HepG2 (cell line): ENCODE results near the gene AIF1. TPM values are rescaled to one million over a fixed set of nuclear protein-coding genes. Genes with fewer than 3 reads are reported as not detected.

Source experiments
- ESRRA ChIP-seq: sonication (generic); formaldehyde crosslinking; IDR thresholded peaks from 2 replicates; pipeline ENCODE4 v1.5.1; 2020; ENCODE audit warnings: mild to moderate bottlenecking, low read depth, missing genetic modification reagents
- KMT2B ChIP-seq: IDR thresholded peaks from 2 replicates; pipeline ENCODE4 v1.6.1; 2016; ENCODE audit warnings: missing genetic modification reagents, missing compliant biosample characterization
- MBD4 ChIP-seq: IDR thresholded peaks from 2 replicates; pipeline ENCODE4 v1.6.1; 2012; ENCODE audit warnings: low read length, inconsistent platforms, borderline replicate concordance
- MBNL3 ChIP-seq: fragments of 250-450 bp; sonication (Bioruptor Pico); conservative IDR thresholded peaks from 2 replicates; pipeline ENCODE4 v1.8.0; 2022; ENCODE audit warnings: mild to moderate bottlenecking, inconsistent platforms
- SIN3A ChIP-seq: IDR thresholded peaks from 2 replicates; pipeline ENCODE4 v1.6.1; 2011; ENCODE audit warnings: low read depth, mild to moderate bottlenecking, control low read depth, low read length, borderline replicate concordance
- SNAPC2 ChIP-seq: sonication (generic); formaldehyde crosslinking; IDR thresholded peaks from 2 replicates; pipeline ENCODE4 v1.8.1; 2022; ENCODE audit warnings: mild to moderate bottlenecking, missing genetic modification reagents
- TCF7L2 ChIP-seq: IDR thresholded peaks from 2 replicates; pipeline ENCODE4 v1.6.1; 2011; ENCODE audit warnings: mild to moderate bottlenecking, low read depth, low read length, moderate library complexity
- TOPORS ChIP-seq: sonication (generic); formaldehyde crosslinking; IDR thresholded peaks from 2 replicates; pipeline ENCODE4 v1.8.0; 2023; ENCODE audit warnings: mild to moderate bottlenecking, missing genetic modification reagents
- ZKSCAN8 ChIP-seq: IDR thresholded peaks from 2 replicates; pipeline ENCODE4 v1.6.1; 2016; ENCODE audit warnings: borderline replicate concordance, missing genetic modification reagents, missing compliant biosample characterization
- ZNF160 ChIP-seq: sonication (generic); formaldehyde crosslinking; IDR thresholded peaks from 2 replicates; pipeline ENCODE4 v1.8.0; 2022; ENCODE audit warnings: mild to moderate bottlenecking, inconsistent platforms, missing genetic modification reagents
- ZNF430 ChIP-seq: sonication (generic); formaldehyde crosslinking; IDR thresholded peaks from 2 replicates; pipeline ENCODE4 v1.9.0; 2021; ENCODE audit warnings: mild to moderate bottlenecking, missing genetic modification reagents
- ZNF451 ChIP-seq: sonication (generic); formaldehyde crosslinking; IDR thresholded peaks from 2 replicates; pipeline ENCODE4 v1.5.0; 2020; ENCODE audit warnings: mild to moderate bottlenecking, missing genetic modification reagents
- ZNF883 ChIP-seq: sonication (generic); formaldehyde crosslinking; IDR thresholded peaks from 2 replicates; pipeline ENCODE4 v1.5.1; 2020; ENCODE audit warnings: mild to moderate bottlenecking, missing genetic modification reagents; ENCODE audit errors: not compliant biosample characterization
- ZSCAN20 ChIP-seq: sonication (generic); formaldehyde crosslinking; IDR thresholded peaks from 2 replicates; pipeline ENCODE4 v1.4.0; 2020; ENCODE audit warnings: missing genetic modification reagents, mild to moderate bottlenecking, borderline replicate concordance
- polyA plus RNA-seq, 8 experiments: library from polyadenylated mRNA; depleted of rRNA in 3 of 8; stranded (reverse) in 7 of 8; unstranded in 1 of 8; fragments of >200 nt; fragmentation: Illumina TruSeq in 4 of 8; extraction: Trizol in 4 of 8; gene quantifications; 2 replicates each; pipeline versions ENCODE4 v1.2.1 to v1.2.3, GENCODE V29; 2011 to 2016; ENCODE audit warnings: low read depth in 4 of 8, missing spikeins in 1 of 8, mixed read lengths in 1 of 8; ENCODE audit not compliant: insufficient read depth in 1 of 8
- total RNA-seq, 5 experiments: library from RNA; depleted of rRNA; stranded (reverse); fragments of >200 nt; fragmentation: Illumina TruSeq; extraction: Trizol; gene quantifications; 2 replicates each; pipeline ENCODE4 v1.2.3, GENCODE V29; 2016; ENCODE audit warnings: low read depth in 1 of 5
- TF ChIP-seq, protein P1 (sequence below), 2 experiments: sonication (generic) in 1 of 2; formaldehyde crosslinking in 1 of 2; IDR thresholded peaks; 2 replicates each; pipeline versions ENCODE4 v1.6.1 to v1.9.0; 2014 to 2022; ENCODE audit warnings: antibody characterized with exemption in 1 of 2, borderline replicate concordance in 1 of 2, inconsistent platforms in 1 of 2, low read depth in 1 of 2, missing genetic modification reagents in 1 of 2
- TF ChIP-seq, protein P2 (sequence below): sonication (generic); formaldehyde crosslinking; IDR thresholded peaks from 2 replicates; pipeline ENCODE4 v1.5.0; 2020; ENCODE audit warnings: missing genetic modification reagents
- TF ChIP-seq, protein P3 (sequence below): sonication (generic); formaldehyde crosslinking; IDR thresholded peaks from 2 replicates; pipeline ENCODE4 v1.5.0; 2020; ENCODE audit warnings: missing genetic modification reagents, mild to moderate bottlenecking, borderline replicate concordance
- TF ChIP-seq, protein P4 (sequence below): sonication (generic); formaldehyde crosslinking; conservative IDR thresholded peaks from 2 replicates; pipeline ENCODE4 v1.8.1; 2023; ENCODE audit warnings: missing genetic modification reagents

Gene AIF1
- total and polyA plus RNA-seq, 2 of the 13 experiments (the other 11 are each of a cell fraction or from before 2014, with no cell fraction given), result 1.5 TPM; not detected in 1

GRCh38 chr6:31659649-31660380 lies 44.8 kb downstream of the AIF1 start (continued):
- TF ChIP-seq, protein P1, sequence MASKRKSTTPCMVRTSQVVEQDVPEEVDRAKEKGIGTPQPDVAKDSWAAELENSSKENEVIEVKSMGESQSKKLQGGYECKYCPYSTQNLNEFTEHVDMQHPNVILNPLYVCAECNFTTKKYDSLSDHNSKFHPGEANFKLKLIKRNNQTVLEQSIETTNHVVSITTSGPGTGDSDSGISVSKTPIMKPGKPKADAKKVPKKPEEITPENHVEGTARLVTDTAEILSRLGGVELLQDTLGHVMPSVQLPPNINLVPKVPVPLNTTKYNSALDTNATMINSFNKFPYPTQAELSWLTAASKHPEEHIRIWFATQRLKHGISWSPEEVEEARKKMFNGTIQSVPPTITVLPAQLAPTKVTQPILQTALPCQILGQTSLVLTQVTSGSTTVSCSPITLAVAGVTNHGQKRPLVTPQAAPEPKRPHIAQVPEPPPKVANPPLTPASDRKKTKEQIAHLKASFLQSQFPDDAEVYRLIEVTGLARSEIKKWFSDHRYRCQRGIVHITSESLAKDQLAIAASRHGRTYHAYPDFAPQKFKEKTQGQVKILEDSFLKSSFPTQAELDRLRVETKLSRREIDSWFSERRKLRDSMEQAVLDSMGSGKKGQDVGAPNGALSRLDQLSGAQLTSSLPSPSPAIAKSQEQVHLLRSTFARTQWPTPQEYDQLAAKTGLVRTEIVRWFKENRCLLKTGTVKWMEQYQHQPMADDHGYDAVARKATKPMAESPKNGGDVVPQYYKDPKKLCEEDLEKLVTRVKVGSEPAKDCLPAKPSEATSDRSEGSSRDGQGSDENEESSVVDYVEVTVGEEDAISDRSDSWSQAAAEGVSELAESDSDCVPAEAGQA (IDR thresholded peaks at IDR 0.05; ENCODE audit: low read depth), result no peak
- TF ChIP-seq, protein P1 (CRISPR knock-in tag; IDR thresholded peaks at IDR 0.05; ENCODE audit: borderline replicate concordance), result no peak
- TF ChIP-seq, protein P2, sequence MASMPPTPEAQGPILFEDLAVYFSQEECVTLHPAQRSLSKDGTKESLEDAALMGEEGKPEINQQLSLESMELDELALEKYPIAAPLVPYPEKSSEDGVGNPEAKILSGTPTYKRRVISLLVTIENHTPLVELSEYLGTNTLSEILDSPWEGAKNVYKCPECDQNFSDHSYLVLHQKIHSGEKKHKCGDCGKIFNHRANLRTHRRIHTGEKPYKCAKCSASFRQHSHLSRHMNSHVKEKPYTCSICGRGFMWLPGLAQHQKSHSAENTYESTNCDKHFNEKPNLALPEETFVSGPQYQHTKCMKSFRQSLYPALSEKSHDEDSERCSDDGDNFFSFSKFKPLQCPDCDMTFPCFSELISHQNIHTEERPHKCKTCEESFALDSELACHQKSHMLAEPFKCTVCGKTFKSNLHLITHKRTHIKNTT (CRISPR knock-in tag), result no peak
- TF ChIP-seq ZNF430 (CRISPR knock-in tag) (0 out of 2 replicates have a peak, but pooled peaks have one; percentile 8), SIN3A (peak; percentile 31; the same call in 1 of the 2 replicates), ZNF160 (CRISPR knock-in tag) (no peak; the same call in 1 of the 2 replicates), MBD4 (no peak), ZSCAN20 (CRISPR knock-in tag) (no peak), ZNF451 (no peak), ZKSCAN8 (CRISPR knock-in tag) (no peak), KMT2B (CRISPR knock-in tag) (no peak), MBNL3 (no peak), TOPORS (CRISPR knock-in tag) (no peak), ZNF883 (no peak), SNAPC2 (CRISPR knock-in tag) (no peak), TCF7L2 (no peak), ESRRA (no peak)
- TF ChIP-seq, protein P3, sequence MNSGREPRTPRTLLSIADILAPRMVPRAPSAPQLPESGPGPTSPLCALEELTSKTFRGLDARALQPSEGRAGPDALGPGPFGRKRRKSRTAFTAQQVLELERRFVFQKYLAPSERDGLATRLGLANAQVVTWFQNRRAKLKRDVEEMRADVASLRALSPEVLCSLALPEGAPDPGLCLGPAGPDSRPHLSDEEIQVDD (CRISPR knock-in tag), result no peak
- TF ChIP-seq, protein P4, sequence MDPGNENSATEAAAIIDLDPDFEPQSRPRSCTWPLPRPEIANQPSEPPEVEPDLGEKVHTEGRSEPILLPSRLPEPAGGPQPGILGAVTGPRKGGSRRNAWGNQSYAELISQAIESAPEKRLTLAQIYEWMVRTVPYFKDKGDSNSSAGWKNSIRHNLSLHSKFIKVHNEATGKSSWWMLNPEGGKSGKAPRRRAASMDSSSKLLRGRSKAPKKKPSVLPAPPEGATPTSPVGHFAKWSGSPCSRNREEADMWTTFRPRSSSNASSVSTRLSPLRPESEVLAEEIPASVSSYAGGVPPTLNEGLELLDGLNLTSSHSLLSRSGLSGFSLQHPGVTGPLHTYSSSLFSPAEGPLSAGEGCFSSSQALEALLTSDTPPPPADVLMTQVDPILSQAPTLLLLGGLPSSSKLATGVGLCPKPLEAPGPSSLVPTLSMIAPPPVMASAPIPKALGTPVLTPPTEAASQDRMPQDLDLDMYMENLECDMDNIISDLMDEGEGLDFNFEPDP (CRISPR knock-in tag), result no peak; the same call in 1 of the 2 replicates
